Right lobe of liver (tissue), 6 donors: ENCODE measurements around the gene NRSN2. TPM values are rescaled to one million over a fixed set of nuclear protein-coding genes. Genes with fewer than 3 reads are reported as not detected.

Experiments used
- ATAC-seq, 4 donors: fragments of 200-7000 bp; cut with Tn5 transposase; one replicate each; pipeline ENCODE4 v1.9.1; 2020; ENCODE audit warnings: mild to moderate bottlenecking in 4 of 4, moderate library complexity in 4 of 4
- DNase-seq, 3 donors: peaks; one replicate each; pipeline ENCODE4 v3.0.0-alpha.2; 2020
- H3K27ac ChIP-seq, 3 donors: fragments of 200-600 bp; one replicate each; pipeline ENCODE4 v1.8.0; 2022
- H3K27me3 ChIP-seq, 2 donors: fragments of 200-600 bp; one replicate each; pipeline ENCODE4 v1.8.0; 2022
- H3K36me3 ChIP-seq, 4 donors: fragments of 200-600 bp; sonication (generic) in 1 of 4; one replicate each; pipeline versions ENCODE4 v1.5.1 to v1.8.0; 2017 to 2022; ENCODE audit warnings: control low read depth in 1 of 4
- H3K4me1 ChIP-seq, 4 donors: fragments of 200-600 bp; sonication (generic) in 1 of 4; one replicate each; pipeline versions ENCODE4 v1.5.1 to v1.8.0; 2017 to 2022; ENCODE audit warnings: control low read depth in 1 of 4
- H3K4me3 ChIP-seq, 3 donors: fragments of 200-600 bp; one replicate each; pipeline ENCODE4 v1.8.0; 2022
- H3K9me3 ChIP-seq, 4 donors: fragments of 200-600 bp; sonication (generic) in 1 of 4; one replicate each; pipeline versions ENCODE4 v1.5.1 to v1.8.0; 2017 to 2022; ENCODE audit warnings: control low read depth in 1 of 4
- POLR2A ChIP-seq: fragments of 450-650 bp; IDR thresholded peaks from one replicate; pipeline ENCODE4 v1.6.1; 2017; ENCODE audit warnings: antibody characterized with exemption, mild to moderate bottlenecking
- WGBS: methylation state at CpG from one replicate; pipeline ENCODE4 v1.1.6; 2018; ENCODE audit warnings: low coverage, low lambda C conversion rate; ENCODE audit not compliant: insufficient coverage; ENCODE audit errors: missing lambda C conversion rate; 5-methylcytosine and 5-hydroxymethylcytosine counted together
- intact Hi-C, 2 donors: fragments of 100-400 bp; cut with DNase I; formaldehyde crosslinking; loops; one replicate each; pipeline versions ENCODE4 v1.11.2 to v1.14.1; 2022
- total RNA-seq, 6 experiments: library from RNA; depleted of rRNA in 2 of 6; stranded (reverse); fragments of >200 nt in 2 of 6; fragmentation: NEBNext Ultra II Directional in 3 of 6; extraction: Animal tissue kit (Norgen Biotek cat#: 25700) in 3 of 6; gene quantifications; one replicate each; pipeline versions ENCODE4 v1.1.0 to v1.2.4, GENCODE V29; 2016 to 2023
- TF ChIP-seq, protein P1 (sequence below), 4 donors: fragments of 200-600 bp in 3 of 4; fragments of 450-650 bp in 1 of 4; IDR thresholded peaks; one replicate each; pipeline versions ENCODE4 v1.5.1 to v1.8.0; 2016 to 2022; ENCODE audit warnings: antibody characterized with exemption in 4 of 4, mild to moderate bottlenecking in 2 of 4
- donor health status: DM: no; HTN: yes; CAD: no.
- donor health status: DM: no; HTN: no; CAD: no.
- donor health status: DM: no; HTN: no; CAD: no.
- donor health status: DM: no; HTN: yes; CAD: no.
- donor health status: DM: no; HTN: yes; CAD: no.

NRSN2 gene
- total RNA-seq, 6 experiments from 2014 or later = 1.3 to 4.1 (median 1.9) TPM

DNA sequence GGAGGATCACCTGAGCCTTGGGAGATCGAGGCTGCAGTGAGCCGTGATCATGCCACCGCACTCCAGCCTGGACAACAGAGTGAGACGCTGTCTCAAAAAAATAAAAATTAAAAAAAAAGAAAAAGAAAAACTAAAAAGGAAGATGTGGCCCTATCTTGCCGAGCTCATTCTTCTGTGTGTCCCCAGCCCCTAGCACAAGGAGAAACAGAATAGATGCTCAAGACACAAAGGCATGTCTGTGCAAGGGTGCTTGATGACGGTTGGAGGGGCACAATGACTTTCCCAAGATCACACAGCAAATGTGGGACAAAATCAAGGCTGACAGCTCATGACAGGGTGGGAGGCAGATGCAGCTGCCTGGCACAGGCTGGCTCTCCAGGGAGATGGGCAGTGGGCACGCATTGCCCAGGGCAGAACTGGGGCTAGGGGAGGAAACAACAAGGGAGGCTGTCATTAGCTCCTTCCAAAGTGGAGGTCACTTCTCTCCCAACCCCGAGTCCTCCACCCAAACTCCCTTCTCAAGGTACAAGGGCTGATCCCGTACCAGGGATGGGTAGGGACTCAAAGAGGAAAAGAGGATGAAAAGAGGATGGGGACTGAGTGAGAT is 775 bp upstream of the NRSN2 start:
- DNase-seq (no peak), ATAC-seq (no peak)
- intact Hi-C loops = no loop called here
- Histone ChIP-seq H3K4me1 (peaks cover 0 to 22% (median 3%) of the 10 kb centered on the region in 4 donors), H3K36me3 (no peaks in the 10 kb centered on the region), H3K4me3 (peak overlapping the region in 1 of 3 donors; percentile 72), H3K27me3 (no peaks in the 10 kb centered on the region), H3K27ac (no peak overlapping the region), H3K9me3 (no peaks in the 10 kb centered on the region)
- TF ChIP-seq, protein P1, sequence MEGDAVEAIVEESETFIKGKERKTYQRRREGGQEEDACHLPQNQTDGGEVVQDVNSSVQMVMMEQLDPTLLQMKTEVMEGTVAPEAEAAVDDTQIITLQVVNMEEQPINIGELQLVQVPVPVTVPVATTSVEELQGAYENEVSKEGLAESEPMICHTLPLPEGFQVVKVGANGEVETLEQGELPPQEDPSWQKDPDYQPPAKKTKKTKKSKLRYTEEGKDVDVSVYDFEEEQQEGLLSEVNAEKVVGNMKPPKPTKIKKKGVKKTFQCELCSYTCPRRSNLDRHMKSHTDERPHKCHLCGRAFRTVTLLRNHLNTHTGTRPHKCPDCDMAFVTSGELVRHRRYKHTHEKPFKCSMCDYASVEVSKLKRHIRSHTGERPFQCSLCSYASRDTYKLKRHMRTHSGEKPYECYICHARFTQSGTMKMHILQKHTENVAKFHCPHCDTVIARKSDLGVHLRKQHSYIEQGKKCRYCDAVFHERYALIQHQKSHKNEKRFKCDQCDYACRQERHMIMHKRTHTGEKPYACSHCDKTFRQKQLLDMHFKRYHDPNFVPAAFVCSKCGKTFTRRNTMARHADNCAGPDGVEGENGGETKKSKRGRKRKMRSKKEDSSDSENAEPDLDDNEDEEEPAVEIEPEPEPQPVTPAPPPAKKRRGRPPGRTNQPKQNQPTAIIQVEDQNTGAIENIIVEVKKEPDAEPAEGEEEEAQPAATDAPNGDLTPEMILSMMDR (IDR thresholded peaks at IDR 0.05) = no peak
- TF ChIP-seq POLR2A = no peak
- 75% methylated on average over 5 of the region's 9 CpGs for WGBS

DNA sequence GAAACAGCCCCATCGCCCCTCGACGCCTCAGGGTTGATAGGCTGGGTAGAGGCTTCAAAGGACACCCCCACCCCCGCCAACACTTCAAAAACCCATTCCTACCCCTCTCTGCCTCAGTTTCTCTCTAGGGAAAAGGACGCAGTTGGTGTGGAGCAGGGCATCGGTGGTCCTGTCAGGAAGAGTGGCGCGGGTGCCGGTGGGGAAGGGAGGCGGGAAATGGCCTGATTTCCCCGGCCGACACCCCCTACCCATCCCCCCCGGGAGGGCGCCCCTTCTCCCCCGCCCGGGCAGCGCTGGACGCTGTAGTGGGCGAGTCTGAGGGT is 367 bp downstream of the NRSN2 start:
- Histone ChIP-seq H3K27me3 (no peaks in the 10 kb centered on the region), H3K4me3 (peak overlapping the region; percentile 61 to 72 (median 69)), H3K36me3 (no peaks in the 10 kb centered on the region), H3K27ac (peak overlapping the region; percentile 49 to 65 (median 51)), H3K9me3 (no peaks in the 10 kb centered on the region), H3K4me1 (peaks cover 0 to 22% (median 3%) of the 10 kb centered on the region in 4 donors)
- no CpG with 5 or more reads among the region's 19 CpGs for WGBS
- ATAC-seq (no peak), DNase-seq (no peak)
- TF ChIP-seq POLR2A = no peak
- TF ChIP-seq, protein P1 (IDR thresholded peaks at IDR 0.05) = no peak
- intact Hi-C loops = no loop called here

DNA sequence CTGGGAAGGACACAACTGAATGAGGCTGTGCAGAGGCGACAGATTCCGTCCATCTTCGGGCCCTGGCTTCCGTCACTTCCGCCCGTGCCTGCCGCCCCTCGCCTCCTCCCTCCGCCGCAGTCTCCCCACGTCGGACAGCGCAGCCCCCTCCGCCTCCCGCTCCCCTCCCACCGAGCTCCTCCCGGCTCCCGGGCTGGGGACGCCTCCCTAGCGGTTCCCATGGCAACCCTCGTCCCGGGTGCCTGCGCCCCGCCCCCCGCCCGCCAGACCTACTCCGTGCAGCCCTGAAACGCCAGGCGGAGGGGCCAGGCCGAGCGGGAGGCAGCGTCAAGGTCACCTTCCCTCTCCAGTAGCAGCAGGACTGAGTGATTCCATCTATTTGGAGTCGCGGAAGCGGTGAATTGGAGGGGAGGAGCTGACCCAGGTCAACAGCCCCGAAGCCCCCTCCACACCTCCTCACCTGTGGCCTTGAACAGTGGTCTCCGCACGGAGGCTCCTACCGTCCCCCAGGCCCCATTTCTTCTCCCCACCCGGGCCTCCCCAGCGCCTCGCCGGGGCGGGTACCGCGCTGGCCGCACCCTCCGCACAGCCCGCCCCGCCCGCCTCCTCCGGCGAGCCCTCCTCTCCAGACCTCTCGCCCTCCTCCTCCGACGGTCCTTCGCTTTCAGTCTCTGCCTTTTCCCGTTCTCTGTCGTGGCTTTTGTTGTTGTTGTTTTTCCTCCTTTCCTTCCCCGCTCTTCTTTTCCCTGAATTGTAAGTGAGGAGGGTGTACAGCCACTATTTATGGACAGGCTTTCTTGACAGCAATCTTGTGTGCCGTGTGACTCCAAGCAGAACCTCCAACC is 951 bp downstream of the NRSN2 start:
- H3K4me3 ChIP-seq = peak overlapping the region; percentile 61 to 72 (median 69)
- TF ChIP-seq, protein P1 (IDR thresholded peaks at IDR 0.05) = no peak
- peak; percentile 9 for TF ChIP-seq POLR2A
- intact Hi-C loops = no loop called here
- peaks cover 0 to 22% (median 3%) of the 10 kb centered on the region in 4 donors for H3K4me1 ChIP-seq
- peak overlapping the region; percentile 49 to 65 (median 51) for H3K27ac ChIP-seq
- DNase-seq (peak; percentile 81 to 84 (median 84)), ATAC-seq (peak; percentile 72 to 80 (median 74))
- no peaks in the 10 kb centered on the region for H3K9me3 ChIP-seq
- under 1% methylated on average over 16 of the region's 61 CpGs for WGBS
- H3K27me3 ChIP-seq = no peaks in the 10 kb centered on the region
- H3K36me3 ChIP-seq = no peaks in the 10 kb centered on the region

DNA sequence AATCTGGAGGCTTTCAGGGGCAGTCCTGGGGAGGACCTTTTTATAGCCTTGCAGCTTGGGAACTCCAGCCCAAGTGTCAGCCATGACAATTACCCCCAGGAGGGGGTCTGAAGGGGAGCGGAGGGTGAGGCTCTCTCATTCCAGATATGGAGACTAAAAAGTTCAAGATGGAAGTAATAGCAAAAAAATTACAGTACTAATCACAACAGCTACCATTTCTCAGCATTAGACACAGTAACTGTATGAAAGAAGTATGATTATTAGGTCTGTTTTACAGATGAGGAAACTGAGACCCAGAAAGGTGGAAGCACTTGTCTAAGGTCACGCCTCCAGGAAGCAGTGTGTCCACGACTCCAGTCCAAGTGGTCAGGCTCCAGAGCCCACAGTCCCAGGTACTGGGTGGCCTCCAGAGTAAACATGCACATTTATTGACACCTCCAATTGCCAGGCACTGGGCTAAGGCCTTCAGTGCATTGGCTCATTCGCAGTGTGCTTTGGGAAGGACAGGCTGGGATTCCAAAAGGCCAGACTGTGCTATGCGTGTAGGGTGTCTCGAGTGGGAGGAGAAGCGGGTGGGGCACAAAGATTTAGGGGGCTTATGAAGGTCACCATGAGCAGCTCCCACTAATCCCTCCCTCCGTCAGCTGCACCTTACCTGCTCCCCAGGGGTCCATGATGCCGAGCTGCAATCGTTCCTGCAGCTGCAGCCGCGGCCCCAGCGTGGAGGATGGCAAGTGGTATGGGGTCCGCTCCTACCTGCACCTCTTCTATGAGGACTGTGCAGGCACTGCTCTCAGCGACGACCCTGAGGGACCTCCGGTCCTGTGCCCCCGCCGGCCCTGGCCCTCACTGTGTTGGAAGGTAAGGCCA is 2.3 kb downstream of the NRSN2 start:
- H3K36me3 ChIP-seq = no peaks in the 10 kb centered on the region
- H3K4me3 ChIP-seq = no peak overlapping the region
- DNase-seq (peak; percentile 39 to 80 (median 67)), ATAC-seq (peak; percentile 51 to 69 (median 61))
- peaks cover 0 to 22% (median 3%) of the 10 kb centered on the region in 4 donors for H3K4me1 ChIP-seq
- intact Hi-C loops = no loop called here
- no peaks in the 10 kb centered on the region for H3K9me3 ChIP-seq
- WGBS = 79% methylated on average over 8 of the region's 19 CpGs
- TF ChIP-seq POLR2A = no peak
- TF ChIP-seq, protein P1 (IDR thresholded peaks at IDR 0.05) = no peak
- H3K27ac ChIP-seq = no peak overlapping the region
- H3K27me3 ChIP-seq = no peaks in the 10 kb centered on the region
